Large intestine (tissue), 3 donors: ENCODE results near the gene ADAM11. TPM values are rescaled to one million over a fixed set of nuclear protein-coding genes. Genes with fewer than 3 reads are reported as not detected.
"Not testable (repeated sequence)": the region's sequence is repeated elsewhere in the genome, so short reads cannot be mapped to it uniquely, and the experiment has no call there.

ENCODE experiments used
- DNase-seq, 2 donors: peaks; one replicate each; pipeline versions ENCODE4 v3.0.0 to v3.0.0-alpha.2; 2013
- H3K27ac ChIP-seq: one replicate; pipeline ENCODE4 v1.5.1; 2013; ENCODE audit warnings: low read length
- H3K27me3 ChIP-seq: 2 replicates; pipeline ENCODE4 v1.6.1; 2013; ENCODE audit warnings: low read length; ENCODE audit not compliant: control insufficient read depth, insufficient read depth
- H3K36me3 ChIP-seq: 2 replicates; pipeline ENCODE4 v1.6.1; 2013; ENCODE audit warnings: low read length; ENCODE audit not compliant: control insufficient read depth, insufficient read depth
- H3K4me1 ChIP-seq: one replicate; pipeline ENCODE4 v1.6.1; 2013; ENCODE audit warnings: low read length; ENCODE audit not compliant: control insufficient read depth, insufficient read depth
- H3K4me3 ChIP-seq: one replicate; pipeline ENCODE4 v1.5.1; 2013; ENCODE audit warnings: low read length
- H3K9me3 ChIP-seq: one replicate; pipeline ENCODE4 v1.6.1; 2013; ENCODE audit warnings: mild to moderate bottlenecking, low read depth, low read length, moderate library complexity; ENCODE audit not compliant: control insufficient read depth
- WGBS: methylation state at CpG from one replicate; pipeline ENCODE4 v1.1.5; 2013; ENCODE audit warnings: low lambda C conversion rate; ENCODE audit not compliant: insufficient coverage; 5-methylcytosine and 5-hydroxymethylcytosine counted together
- polyA plus RNA-seq: library from polyadenylated mRNA; unstranded; fragments of 120-200 nt; gene quantifications from one replicate; pipeline ENCODE4 v1.2.1, GENCODE V29; 2013

The ADAM11 gene
- polyA plus RNA-seq, 1 donor, result 1.2 TPM

GRCh38 chr17:44745738-44746137 lies 13.1 kb upstream of the ADAM11 start:
- H3K27ac ChIP-seq, H3K27me3 ChIP-seq, H3K4me3 ChIP-seq, DNase-seq, H3K9me3 ChIP-seq, H3K4me1 ChIP-seq: not testable (repeated sequence)
- WGBS, result no CpG with 5 or more reads among the region's 5 CpGs
- peaks cover 12% of the 10 kb centered on the region for H3K36me3 ChIP-seq

- Histone ChIP-seq H3K4me1 (no peaks in the 10 kb centered on the region), H3K9me3 (no peaks in the 10 kb centered on the region), H3K27me3 (no peaks in the 10 kb centered on the region), H3K36me3 (peaks cover 15% of the 10 kb centered on the region), H3K4me3 (no peak overlapping the region), H3K27ac (no peak overlapping the region)
- no peak for DNase-seq
Measured at GRCh38 chr17:44747566-44747965, 11.2 kb upstream of the ADAM11 start.

GRCh38 chr17:44749076-44749979 lies 9.5 kb upstream of the ADAM11 start:
- peaks cover 13% of the 10 kb centered on the region for H3K36me3 ChIP-seq
- H3K27me3 ChIP-seq, result no peaks in the 10 kb centered on the region
- H3K4me3 ChIP-seq, result no peak overlapping the region
- H3K27ac ChIP-seq, result no peak overlapping the region
- WGBS, result no CpG with 5 or more reads among the region's 19 CpGs
- no peaks in the 10 kb centered on the region for H3K9me3 ChIP-seq
- H3K4me1 ChIP-seq, result no peaks in the 10 kb centered on the region
- DNase-seq, result no peak

GRCh38 chr17:44749980-44750318 lies 8.8 kb upstream of the ADAM11 start:
- Histone ChIP-seq H3K36me3 (peaks cover 13% of the 10 kb centered on the region), H3K27ac (no peak overlapping the region), H3K4me1 (no peaks in the 10 kb centered on the region), H3K9me3 (no peaks in the 10 kb centered on the region), H3K4me3 (no peak overlapping the region), H3K27me3 (no peaks in the 10 kb centered on the region)
- no CpG with 5 or more reads among the region's 9 CpGs for WGBS
- DNase-seq, result no peak

- Histone ChIP-seq H3K4me3 (no peak overlapping the region), H3K9me3 (no peaks in the 10 kb centered on the region), H3K27me3 (no peaks in the 10 kb centered on the region), H3K4me1 (no peaks in the 10 kb centered on the region), H3K27ac (no peak overlapping the region), H3K36me3 (peaks cover 13% of the 10 kb centered on the region)
- WGBS, result 93% methylated on average over 3 of the region's 7 CpGs
- no peak for DNase-seq
Measured at GRCh38 chr17:44751331-44751730, 7.5 kb upstream of the ADAM11 start.

- no peak overlapping the region for H3K27ac ChIP-seq
- no peak for DNase-seq
- no peak overlapping the region for H3K4me3 ChIP-seq
- 100% methylated on average over 1 of the region's 10 CpGs for WGBS
- H3K4me1 ChIP-seq, result no peaks in the 10 kb centered on the region
- peaks cover 13% of the 10 kb centered on the region for H3K36me3 ChIP-seq
- H3K9me3 ChIP-seq, result no peaks in the 10 kb centered on the region
- H3K27me3 ChIP-seq, result no peaks in the 10 kb centered on the region
Measured at GRCh38 chr17:44751806-44752205, 7.0 kb upstream of the ADAM11 start.

- Histone ChIP-seq H3K27me3 (peaks cover 11% of the 10 kb centered on the region), H3K9me3 (no peaks in the 10 kb centered on the region), H3K36me3 (peaks cover 8% of the 10 kb centered on the region), H3K4me3 (no peak overlapping the region), H3K27ac (no peak overlapping the region), H3K4me1 (no peaks in the 10 kb centered on the region)
- WGBS, result no CpG with 5 or more reads among the region's 17 CpGs
- no peak for DNase-seq
Measured at GRCh38 chr17:44752953-44753861, 5.6 kb upstream of the ADAM11 start.

GRCh38 chr17:44754276-44754675 lies 4.5 kb upstream of the ADAM11 start:
- Histone ChIP-seq H3K27me3 (peaks cover 18% of the 10 kb centered on the region), H3K27ac (no peak overlapping the region), H3K4me1 (peaks cover under 1% of the 10 kb centered on the region), H3K4me3 (no peak overlapping the region), H3K9me3 (no peaks in the 10 kb centered on the region), H3K36me3 (peaks cover 3% of the 10 kb centered on the region)
- WGBS, result no CpG with 5 or more reads among the region's 7 CpGs
- no peak for DNase-seq

- H3K4me1 ChIP-seq, H3K27ac ChIP-seq, H3K36me3 ChIP-seq, DNase-seq, H3K9me3 ChIP-seq, H3K4me3 ChIP-seq: not testable (repeated sequence)
- no CpG with 5 or more reads among the region's 5 CpGs for WGBS
- peaks cover 27% of the 10 kb centered on the region for H3K27me3 ChIP-seq
Measured at GRCh38 chr17:44755180-44755579, 3.6 kb upstream of the ADAM11 start.

- no CpG with 5 or more reads among the region's 10 CpGs for WGBS
- H3K36me3 ChIP-seq, result no peaks in the 10 kb centered on the region
- no peak for DNase-seq
- H3K9me3 ChIP-seq, result peaks cover 2% of the 10 kb centered on the region
- H3K4me1 ChIP-seq, result peaks cover 6% of the 10 kb centered on the region
- no peak overlapping the region for H3K27ac ChIP-seq
- H3K27me3 ChIP-seq, result peaks cover 44% of the 10 kb centered on the region
- H3K4me3 ChIP-seq, result no peak overlapping the region
Measured at GRCh38 chr17:44757045-44757917, 1.5 kb upstream of the ADAM11 start.
